Sciatic nerve (tissue), 1 donor: Measurements from ENCODE around the gene ADPRS. TPM values are rescaled to one million over a fixed set of nuclear protein-coding genes. Genes with fewer than 3 reads are reported as not detected.

Source experiments
- total RNA-seq: library from RNA; stranded (reverse); fragmentation: NEBNext Ultra II Directional; extraction: Animal tissue kit (Norgen Biotek cat#: 25700); gene quantifications from one replicate; pipeline ENCODE4 v1.2.1, GENCODE V29; 2021
- donor health status: DM: no; HTN: no; CAD: no.

ADPRS gene
- total RNA-seq, 1 donor from 2014 or later, result 25.0 TPM

Other genes starting within 250 kb of the ADPRS start
- 30.3 TPM for gene AGO1, start 205.7 kb upstream of the ADPRS start, total RNA-seq
- gene AGO3, start 157.8 kb upstream of the ADPRS start, total RNA-seq, result 55.1 TPM
- 0.98 TPM for gene TEKT2, start 4.8 kb upstream of the ADPRS start, total RNA-seq
- gene COL8A2, start 36.3 kb downstream of the ADPRS start, total RNA-seq, result 47.3 TPM
- gene TRAPPC3, start 60.6 kb downstream of the ADPRS start, total RNA-seq, result 46.8 TPM
- gene MAP7D1, start 67.3 kb downstream of the ADPRS start, total RNA-seq, result 123 TPM
- gene THRAP3, start 135.6 kb downstream of the ADPRS start, total RNA-seq, result 101 TPM
- 9.8 TPM for gene SH3D21, start 217.5 kb downstream of the ADPRS start, total RNA-seq
- 36.4 TPM for gene EVA1B, start 234.8 kb downstream of the ADPRS start, total RNA-seq